RWPE1 (cell line): Measurements from ENCODE around the gene EFL1.
"Not testable (repeated sequence)": the region's sequence is repeated elsewhere in the genome, so short reads cannot be mapped to it uniquely, and the experiment has no call there.

Source experiments
- CTCF ChIA-PET: fragments of 350-600 bp; sonication (Branson Sonifier 250); formaldehyde crosslinking; extraction: SDS; loops from one replicate; lab custom pipeline; 2021; lab: Yijun Ruan, JAX
- POLR2A ChIA-PET: fragments of 400-600 bp; formaldehyde crosslinking; extraction: SDS; loops from one replicate; lab custom pipeline; 2020; ENCODE audit warnings: antibody characterized with exemption; ENCODE audit not compliant: low non-redundant PET; lab: Yijun Ruan, JAX
- DNase-seq: peaks from one replicate; pipeline ENCODE4 v3.0.0; 2012; ENCODE audit warnings: low spot score
- H3K27ac ChIP-seq: fragments of 450-650 bp; 2 replicates; pipeline ENCODE4 v1.5.1; 2017
- CTCF ChIP-seq: fragments of 450-650 bp; conservative IDR thresholded peaks from 2 replicates; pipeline ENCODE4 v1.5.1; 2017; ENCODE audit warnings: low read depth, mild to moderate bottlenecking

The EFL1 gene

GRCh38 chr15:82231842-82232241, 30.7 kb downstream of the EFL1 start:
- H3K27ac ChIP-seq: no peak overlapping the region
- TF ChIP-seq CTCF: no peak
- no peak for DNase-seq
- CTCF ChIA-PET: interaction anchor here (0.6 kb wide), 1 partner anchor 1995 kb away, joined by 3 read pairs; no protein-coding TSS in a partner anchor
- POLR2A ChIA-PET: no interaction called here

GRCh38 chr15:82231233-82231632, 31.3 kb downstream of the EFL1 start:
- CTCF ChIA-PET: no interaction called here
- H3K27ac ChIP-seq: no peak overlapping the region
- no peak for DNase-seq
- POLR2A ChIA-PET: no interaction called here
- TF ChIP-seq CTCF: no peak

GRCh38 chr15:82228750-82229149, 33.8 kb downstream of the EFL1 start:
- POLR2A ChIA-PET: no interaction called here
- TF ChIP-seq CTCF: no peak

GRCh38 chr15:82221535-82221934, 41.0 kb downstream of the EFL1 start:
- POLR2A ChIA-PET, CTCF ChIA-PET, H3K27ac ChIP-seq: not testable (repeated sequence)
- TF ChIP-seq CTCF: peak; percentile 15; the same call in 1 of the 2 replicates
- peak; percentile 3 for DNase-seq

More at GRCh38 chr15:82228750-82229149, 33.8 kb downstream of the EFL1 start:
- CTCF ChIA-PET: interaction anchor here (0.6 kb wide), 1 partner anchor 984 kb away, joined by 4 read pairs; no protein-coding TSS in a partner anchor
- no peak overlapping the region for H3K27ac ChIP-seq
- no peak for DNase-seq

- H3K27ac ChIP-seq, DNase-seq, CTCF ChIA-PET, POLR2A ChIA-PET: not testable (repeated sequence)
Measured at GRCh38 chr15:82216092-82216491, 46.4 kb downstream of the EFL1 start.

- CTCF ChIA-PET, H3K27ac ChIP-seq, DNase-seq, POLR2A ChIA-PET: not testable (repeated sequence)
Measured at GRCh38 chr15:82212201-82212600, 50.3 kb downstream of the EFL1 start.

- peak overlapping the region; percentile 61 for H3K27ac ChIP-seq
- CTCF ChIA-PET, POLR2A ChIA-PET, DNase-seq: not testable (repeated sequence)
Measured at GRCh38 chr15:82210066-82210597, 52.4 kb downstream of the EFL1 start.

- H3K27ac ChIP-seq, DNase-seq, POLR2A ChIA-PET, CTCF ChIA-PET: not testable (repeated sequence)
Measured at GRCh38 chr15:82204575-82204974, 58.0 kb downstream of the EFL1 start.
